HepG2 (cell line): ENCODE data around the gene REELD1. TPM values are rescaled to one million over a fixed set of nuclear protein-coding genes. Genes with fewer than 3 reads are reported as not detected.

Experiments
- ATAC-seq: fragments of 200-7000 bp; cut with Tn5 transposase; 3 replicates; pipeline ENCODE4 v1.9.1; 2020; ENCODE audit warnings: mild to moderate bottlenecking, moderate library complexity
- BruUV-seq: library from RNA; stranded (reverse); fragments of 400-500 nt; replicated peaks from 2 replicates; lab custom pipeline; 2021; lab: Mats Ljungman, UMichigan
- CTCF ChIA-PET: fragments of 300-600 bp; formaldehyde crosslinking; extraction: SDS; loops from one replicate; lab custom pipeline; 2021; ENCODE audit warnings: low total read pairs, inconsistent platforms, low intra/inter-chr PET ratio; lab: Yijun Ruan, JAX
- POLR2A ChIA-PET: fragments of 350-600 bp; sonication (Branson Sonifier 250); formaldehyde crosslinking; loops from one replicate; lab custom pipeline; 2020; ENCODE audit warnings: antibody characterized with exemption, inconsistent platforms; lab: Yijun Ruan, JAX
- DNase-seq: peaks from one replicate; pipeline ENCODE4 v3.0.0-alpha.2; 2015; ENCODE audit warnings: low spot score
- FAIRE-seq: peaks from 3 replicates; lab custom pipeline; 2011; peaks lifted over from hg19 to GRCh38; lab: Jason Lieb, UNC
- H2AFZ ChIP-seq: one replicate; pipeline ENCODE4 v1.6.1; 2011; ENCODE audit warnings: low read length, inconsistent platforms
- H3K27ac ChIP-seq: fragments of 300-600 bp; 3 replicates; pipeline ENCODE4 v1.8.0; 2011; ENCODE audit warnings: mixed run types, mild to moderate bottlenecking, mixed read lengths, low read length, inconsistent platforms; ENCODE audit not compliant: insufficient read depth; ENCODE audit errors: extremely low read length
- H3K27me3 ChIP-seq, 2 experiments: fragments of 200-600 bp in 1 of 2; 2 replicates in 1 of 2; 3 replicates in 1 of 2; pipeline versions ENCODE4 v1.6.0 to v1.8.0; 2011; ENCODE audit warnings: low read length in 2 of 2, mild to moderate bottlenecking in 2 of 2, moderate library complexity in 2 of 2, inconsistent platforms in 1 of 2; ENCODE audit not compliant: insufficient read depth in 2 of 2, control insufficient read depth in 1 of 2
- H3K36me3 ChIP-seq, 2 experiments: fragments of 200-600 bp in 1 of 2; replicated peaks in 1 of 2; 2 replicates in 1 of 2; 3 replicates in 1 of 2; pipeline versions ENCODE4 v1.5.1 to v1.8.0; 2011; ENCODE audit warnings: low read length in 2 of 2, inconsistent platforms in 1 of 2; ENCODE audit not compliant: insufficient read depth in 2 of 2, control insufficient read depth in 1 of 2
- H3K4me1 ChIP-seq: 2 replicates; pipeline ENCODE4 v1.5.1; 2012; ENCODE audit warnings: low read length, inconsistent platforms; ENCODE audit not compliant: insufficient read depth
- H3K4me2 ChIP-seq: 2 replicates; pipeline ENCODE4 v1.6.0; 2011; ENCODE audit warnings: low read depth, low read length, inconsistent platforms
- H3K4me3 ChIP-seq, 3 experiments: fragments of 200-600 bp in 1 of 3; sonication (generic), shearing (Covaris generic) in 1 of 3; replicated peaks in 1 of 3; 2 replicates each; pipeline ENCODE4 v1.5.1; 2011 to 2016; ENCODE audit warnings: low read length in 3 of 3, inconsistent platforms in 2 of 3, low read depth in 2 of 3, mild to moderate bottlenecking in 2 of 3, control low read depth in 1 of 3, mixed read lengths in 1 of 3; ENCODE audit not compliant: insufficient read depth in 1 of 3
- H3K79me2 ChIP-seq: one replicate; pipeline ENCODE4 v1.6.1; 2011; ENCODE audit warnings: low read length, inconsistent platforms; ENCODE audit not compliant: insufficient read depth
- H3K9ac ChIP-seq: 2 replicates; pipeline ENCODE4 v1.6.0; 2011; ENCODE audit warnings: mild to moderate bottlenecking, low read depth, low read length, inconsistent platforms; ENCODE audit not compliant: insufficient read depth
- H3K9me3 ChIP-seq: 2 replicates; pipeline ENCODE4 v1.5.1; 2012; ENCODE audit warnings: mild to moderate bottlenecking, low read length
- H4K20me1 ChIP-seq: 2 replicates; pipeline ENCODE4 v1.6.0; 2011; ENCODE audit warnings: inconsistent platforms, mild to moderate bottlenecking, low read length, moderate library complexity; ENCODE audit not compliant: insufficient read depth
- AGO1 ChIP-seq: fragments of 200-400 bp; formaldehyde crosslinking; IDR thresholded peaks from 2 replicates; pipeline ENCODE4 v1.6.1; 2017; ENCODE audit warnings: mild to moderate bottlenecking, low read depth, low read length, moderate library complexity; ENCODE audit not compliant: poor library complexity, severe bottlenecking
- BRCA1 ChIP-seq: sonication (generic); formaldehyde crosslinking; IDR thresholded peaks from 2 replicates; pipeline ENCODE4 v1.4.0; 2020; ENCODE audit warnings: missing genetic modification reagents
- CEBPZ ChIP-seq: IDR thresholded peaks from 2 replicates; pipeline ENCODE4 v1.6.1; 2012; ENCODE audit warnings: low read length, improper control_type of control experiment
- CENPX ChIP-seq: sonication (generic); formaldehyde crosslinking; IDR thresholded peaks from 2 replicates; pipeline ENCODE4 v1.9.0; 2021; ENCODE audit warnings: mild to moderate bottlenecking, missing genetic modification reagents, moderate library complexity
- GABPA ChIP-seq, 2 experiments: IDR thresholded peaks; 2 replicates each; pipeline ENCODE4 v1.6.1; 2011 to 2016; ENCODE audit warnings: low read depth in 2 of 2, low read length in 1 of 2, missing biosample characterization in 1 of 2, missing genetic modification characterization in 1 of 2
- KDM4B ChIP-seq: sonication (generic); formaldehyde crosslinking; IDR thresholded peaks from 2 replicates; pipeline ENCODE4 v1.4.0; 2020; ENCODE audit warnings: missing genetic modification reagents
- MED1 ChIP-seq: sonication (generic); formaldehyde crosslinking; IDR thresholded peaks from 2 replicates; pipeline ENCODE4 v1.4.0; 2020; ENCODE audit warnings: missing genetic modification reagents
- NR2F2 ChIP-seq: IDR thresholded peaks from 2 replicates; pipeline ENCODE4 v1.6.1; 2012; ENCODE audit warnings: low read depth, inconsistent platforms, borderline replicate concordance
- ONECUT2 ChIP-seq: sonication (generic); formaldehyde crosslinking; IDR thresholded peaks from 2 replicates; pipeline ENCODE4 v1.4.0; 2020; ENCODE audit warnings: missing genetic modification reagents
- RFX3 ChIP-seq: IDR thresholded peaks from 2 replicates; pipeline ENCODE4 v1.6.1; 2016; ENCODE audit warnings: missing biosample characterization, missing genetic modification reagents
- SP1 ChIP-seq, 2 experiments: fragments of 450-650 bp in 1 of 2; sonication (generic) in 1 of 2; formaldehyde crosslinking in 1 of 2; IDR thresholded peaks; 2 replicates each; pipeline versions ENCODE4 v1.4.0 to v1.6.1; 2016 to 2020; ENCODE audit warnings: missing genetic modification reagents in 1 of 2
- STAG1 ChIP-seq: sonication (generic); formaldehyde crosslinking; IDR thresholded peaks from 2 replicates; pipeline ENCODE4 v1.4.0; 2020; ENCODE audit warnings: missing genetic modification reagents
- TBL1XR1 ChIP-seq: fragments of 150-350 bp; IDR thresholded peaks from 2 replicates; pipeline ENCODE4 v1.6.1; 2014; ENCODE audit warnings: borderline replicate concordance, low read length; ENCODE audit not compliant: partially characterized antibody
- ZNF552 ChIP-seq: sonication (generic); formaldehyde crosslinking; IDR thresholded peaks from 2 replicates; pipeline ENCODE4 v1.9.0; 2022; ENCODE audit warnings: missing genetic modification reagents, mild to moderate bottlenecking, borderline replicate concordance
- ZNF747 ChIP-seq: sonication (generic); formaldehyde crosslinking; IDR thresholded peaks from 2 replicates; pipeline ENCODE4 v1.8.1; 2023; ENCODE audit warnings: missing genetic modification reagents, mild to moderate bottlenecking, borderline replicate concordance
- WGBS: methylation state at CpG from one replicate; pipeline ENCODE4 v1.1.6; 2017; ENCODE audit warnings: low lambda C conversion rate; 5-methylcytosine and 5-hydroxymethylcytosine counted together
- in situ Hi-C: cut with HindIII; loops from 2 replicates; pipeline ENCODE4 v1.10.0; 2017; ENCODE audit warnings: low pct_unique_long_range_greater_than_20kb; ENCODE audit not compliant: extremely low pct_ligation_motif_present
- intact Hi-C: fragments of 100-400 bp; cut with micrococcal nuclease; formaldehyde crosslinking; loops from one replicate; pipeline ENCODE4 v1.10.0; 2022; ENCODE audit not compliant: unreplicated experiment
- polyA plus RNA-seq, 8 experiments: library from polyadenylated mRNA; depleted of rRNA in 3 of 8; stranded (reverse) in 7 of 8; unstranded in 1 of 8; fragments of >200 nt; fragmentation: Illumina TruSeq in 4 of 8; extraction: Trizol in 4 of 8; gene quantifications; 2 replicates each; pipeline versions ENCODE4 v1.2.1 to v1.2.3, GENCODE V29; 2011 to 2016; ENCODE audit warnings: low read depth in 4 of 8, missing spikeins in 1 of 8, mixed read lengths in 1 of 8; ENCODE audit not compliant: insufficient read depth in 1 of 8
- total RNA-seq, 5 experiments: library from RNA; depleted of rRNA; stranded (reverse); fragments of >200 nt; fragmentation: Illumina TruSeq; extraction: Trizol; gene quantifications; 2 replicates each; pipeline ENCODE4 v1.2.3, GENCODE V29; 2016; ENCODE audit warnings: low read depth in 1 of 5

Gene REELD1
- total and polyA plus RNA-seq, 2 of the 13 experiments (the other 11 are each of a cell fraction or from before 2014, with no cell fraction given) = 0.04 to 0.26 TPM

- Histone ChIP-seq H2AFZ (no peak overlapping the region), H3K27ac (no peak overlapping the region), H3K4me2 (no peak overlapping the region), H3K79me2 (no peaks in the 10 kb centered on the region), H3K27me3 (no peaks in the 10 kb centered on the region; a peak in 1 of 5 replicates), H3K4me3 (no peak overlapping the region), H3K4me1 (peaks cover 12% of the 10 kb centered on the region), H4K20me1 (no peaks in the 10 kb centered on the region), H3K9me3 (no peaks in the 10 kb centered on the region), H3K36me3 (no peaks in the 10 kb centered on the region), H3K9ac (no peak overlapping the region)
- intact Hi-C loops = no loop called here
- in situ Hi-C loops = no loop called here
- no peak for FAIRE-seq
- TF ChIP-seq GABPA (IDR thresholded peaks at IDR 0.05; ENCODE audit: low read depth, low read length) (no peak), GABPA (CRISPR knock-in tag; IDR thresholded peaks at IDR 0.05; ENCODE audit: low read depth) (no peak), ZNF747 (CRISPR knock-in tag) (no peak), CENPX (CRISPR knock-in tag) (no peak), KDM4B (CRISPR knock-in tag) (no peak), ONECUT2 (CRISPR knock-in tag) (no peak), AGO1 (no peak), TBL1XR1 (no peak), NR2F2 (no peak)
- WGBS = 20% methylated on average over 2 of the region's 2 CpGs
- ChIA-PET CTCF (no interaction called here), POLR2A (no interaction called here)
- no peak for ATAC-seq
- no TSS peak for BruUV-seq
- DNase-seq = no peak
These were observed 33.0 kb downstream of the REELD1 start for GRCh38 chr4:146247356-146247755.

- in situ Hi-C loops (no loop called here), intact Hi-C loops (no loop called here)
- no TSS peak for BruUV-seq
- H3K27ac ChIP-seq = no peak overlapping the region
- 77% methylated on average over 5 of the region's 5 CpGs for WGBS
- DNase-seq (peak; percentile 25), ATAC-seq (no peak), FAIRE-seq (no peak)
- no peaks in the 10 kb centered on the region for H3K79me2 ChIP-seq
- H3K36me3 ChIP-seq = no peaks in the 10 kb centered on the region; a peak in 1 of 5 replicates
- no peak overlapping the region for H3K4me2 ChIP-seq
- H3K27me3 ChIP-seq = no peaks in the 10 kb centered on the region
- peaks cover 15% of the 10 kb centered on the region for H3K4me1 ChIP-seq
- CTCF ChIA-PET = no interaction called here
- no peaks in the 10 kb centered on the region for H4K20me1 ChIP-seq
- POLR2A ChIA-PET = no interaction called here
- H3K4me3 ChIP-seq = no peak overlapping the region
- no peak overlapping the region for H3K9ac ChIP-seq
- no peak overlapping the region for H2AFZ ChIP-seq
- H3K9me3 ChIP-seq = no peaks in the 10 kb centered on the region
- TF ChIP-seq RFX3 (CRISPR knock-in tag) (no peak), MED1 (CRISPR knock-in tag) (no peak), CEBPZ (no peak), ZNF552 (CRISPR knock-in tag) (no peak), STAG1 (CRISPR knock-in tag) (no peak), BRCA1 (CRISPR knock-in tag) (no peak), SP1 (IDR thresholded peaks at IDR 0.05) (no peak), SP1 (CRISPR knock-in tag; IDR thresholded peaks at IDR 0.05) (no peak)
These were observed 38.8 kb downstream of the REELD1 start for GRCh38 chr4:146252969-146253611.
